GM08714 (cell line): ENCODE results near the gene TRDMT1.
A peak's percentile ranks its signal among the peaks of the same experiment; 100 is the strongest.

Source experiments
- H3K4me3 ChIP-seq: fragments of 200-500 bp; sonication (Bioruptor generic); 2 replicates; pipeline ENCODE4 v1.5.1; 2014; ENCODE audit warnings: mild to moderate bottlenecking, low read length, inconsistent platforms
- ZNF274 ChIP-seq: IDR thresholded peaks from 2 replicates; pipeline ENCODE4 v1.6.1; 2012; ENCODE audit warnings: mild to moderate bottlenecking, low read depth, low read length

Gene TRDMT1

GRCh38 chr10:17209881-17210280 lies 8.4 kb upstream of the TRDMT1 start:
- no peak overlapping the region for H3K4me3 ChIP-seq
- no peak for TF ChIP-seq ZNF274

- no peak overlapping the region for H3K4me3 ChIP-seq
- no peak for TF ChIP-seq ZNF274
These were observed 7.8 kb upstream of the TRDMT1 start for GRCh38 chr10:17209302-17209701.

GRCh38 chr10:17208476-17208875 lies 7.0 kb upstream of the TRDMT1 start:
- TF ChIP-seq ZNF274, result no peak
- no peak overlapping the region for H3K4me3 ChIP-seq

GRCh38 chr10:17206210-17206709 lies 4.8 kb upstream of the TRDMT1 start:
- TF ChIP-seq ZNF274, result no peak

GRCh38 chr10:17203416-17203815 lies 1.9 kb upstream of the TRDMT1 start:
- TF ChIP-seq ZNF274, result no peak
- H3K4me3 ChIP-seq, result no peak overlapping the region

More at GRCh38 chr10:17206210-17206709, 4.8 kb upstream of the TRDMT1 start:
- H3K4me3 ChIP-seq, result no peak overlapping the region; the same call in 1 of the 2 replicates

- TF ChIP-seq ZNF274, result no peak
- no peak overlapping the region for H3K4me3 ChIP-seq
These were observed 1.5 kb upstream of the TRDMT1 start for GRCh38 chr10:17202999-17203398.

GRCh38 chr10:17202506-17202905 lies 1.0 kb upstream of the TRDMT1 start:
- TF ChIP-seq ZNF274, result no peak
- no peak overlapping the region for H3K4me3 ChIP-seq

GRCh38 chr10:17201794-17202116 lies 283 bp upstream of the TRDMT1 start:
- H3K4me3 ChIP-seq, result peak overlapping the region; percentile 74; the same call in 1 of the 2 replicates
- no peak for TF ChIP-seq ZNF274

- H3K4me3 ChIP-seq, result peak overlapping the region; percentile 74
- TF ChIP-seq ZNF274, result no peak
These were observed 1.2 kb downstream of the TRDMT1 start for GRCh38 chr10:17200001-17200911.

GRCh38 chr10:17199351-17199804 lies 2.1 kb downstream of the TRDMT1 start:
- TF ChIP-seq ZNF274, result no peak
- no peak overlapping the region; the same call in 1 of the 2 replicates for H3K4me3 ChIP-seq

- H3K4me3 ChIP-seq, result no peak overlapping the region
- no peak for TF ChIP-seq ZNF274
These were observed 4.9 kb downstream of the TRDMT1 start for GRCh38 chr10:17196573-17196972.

GRCh38 chr10:17196045-17196444 lies 5.4 kb downstream of the TRDMT1 start:
- H3K4me3 ChIP-seq, result no peak overlapping the region
- TF ChIP-seq ZNF274, result no peak

GRCh38 chr10:17195083-17195482 lies 6.4 kb downstream of the TRDMT1 start:
- no peak overlapping the region for H3K4me3 ChIP-seq
- TF ChIP-seq ZNF274, result no peak

- H3K4me3 ChIP-seq, result no peak overlapping the region
- TF ChIP-seq ZNF274, result no peak
These were observed 10.9 kb downstream of the TRDMT1 start for GRCh38 chr10:17190602-17191001.

GRCh38 chr10:17188644-17189172 lies 12.8 kb downstream of the TRDMT1 start:
- no peak overlapping the region for H3K4me3 ChIP-seq
- TF ChIP-seq ZNF274, result no peak
